NB4 (cell line): ENCODE data around the gene NT5C1A.

Experiments used
- DNase-seq: peaks from one replicate; pipeline ENCODE4 v3.0.0; 2010; ENCODE audit warnings: low read depth
- H3K4me3 ChIP-seq: one replicate; pipeline ENCODE4 v1.5.1; 2011; ENCODE audit warnings: mild to moderate bottlenecking, low read depth, low read length, moderate library complexity
- MYC ChIP-seq: IDR thresholded peaks from 2 replicates; pipeline ENCODE4 v1.6.1; 2011; ENCODE audit warnings: low read depth, low read length
- POLR2A ChIP-seq: IDR thresholded peaks from 2 replicates; pipeline ENCODE4 v1.6.1; 2011; ENCODE audit warnings: mild to moderate bottlenecking; ENCODE audit not compliant: insufficient read length; ENCODE audit errors: extremely low read depth
- TF ChIP-seq, protein P1 (sequence below): IDR thresholded peaks from 2 replicates; pipeline ENCODE4 v1.6.1; 2011; ENCODE audit warnings: low read depth, low read length
- TF ChIP-seq, protein P2 (sequence below): IDR thresholded peaks from one replicate; pipeline ENCODE4 v1.5.1; 2012; ENCODE audit warnings: low read depth, low read length

Gene NT5C1A

GRCh38 chr1:39689214-39689613 lies 17.3 kb upstream of the NT5C1A start:
- peak; percentile 16 for DNase-seq
- TF ChIP-seq, protein P1, sequence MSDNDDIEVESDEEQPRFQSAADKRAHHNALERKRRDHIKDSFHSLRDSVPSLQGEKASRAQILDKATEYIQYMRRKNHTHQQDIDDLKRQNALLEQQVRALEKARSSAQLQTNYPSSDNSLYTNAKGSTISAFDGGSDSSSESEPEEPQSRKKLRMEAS: no peak
- no peak for TF ChIP-seq POLR2A
- TF ChIP-seq MYC: no peak
- TF ChIP-seq, protein P2, sequence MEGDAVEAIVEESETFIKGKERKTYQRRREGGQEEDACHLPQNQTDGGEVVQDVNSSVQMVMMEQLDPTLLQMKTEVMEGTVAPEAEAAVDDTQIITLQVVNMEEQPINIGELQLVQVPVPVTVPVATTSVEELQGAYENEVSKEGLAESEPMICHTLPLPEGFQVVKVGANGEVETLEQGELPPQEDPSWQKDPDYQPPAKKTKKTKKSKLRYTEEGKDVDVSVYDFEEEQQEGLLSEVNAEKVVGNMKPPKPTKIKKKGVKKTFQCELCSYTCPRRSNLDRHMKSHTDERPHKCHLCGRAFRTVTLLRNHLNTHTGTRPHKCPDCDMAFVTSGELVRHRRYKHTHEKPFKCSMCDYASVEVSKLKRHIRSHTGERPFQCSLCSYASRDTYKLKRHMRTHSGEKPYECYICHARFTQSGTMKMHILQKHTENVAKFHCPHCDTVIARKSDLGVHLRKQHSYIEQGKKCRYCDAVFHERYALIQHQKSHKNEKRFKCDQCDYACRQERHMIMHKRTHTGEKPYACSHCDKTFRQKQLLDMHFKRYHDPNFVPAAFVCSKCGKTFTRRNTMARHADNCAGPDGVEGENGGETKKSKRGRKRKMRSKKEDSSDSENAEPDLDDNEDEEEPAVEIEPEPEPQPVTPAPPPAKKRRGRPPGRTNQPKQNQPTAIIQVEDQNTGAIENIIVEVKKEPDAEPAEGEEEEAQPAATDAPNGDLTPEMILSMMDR: no peak
- H3K4me3 ChIP-seq: no peak overlapping the region

DNA sequence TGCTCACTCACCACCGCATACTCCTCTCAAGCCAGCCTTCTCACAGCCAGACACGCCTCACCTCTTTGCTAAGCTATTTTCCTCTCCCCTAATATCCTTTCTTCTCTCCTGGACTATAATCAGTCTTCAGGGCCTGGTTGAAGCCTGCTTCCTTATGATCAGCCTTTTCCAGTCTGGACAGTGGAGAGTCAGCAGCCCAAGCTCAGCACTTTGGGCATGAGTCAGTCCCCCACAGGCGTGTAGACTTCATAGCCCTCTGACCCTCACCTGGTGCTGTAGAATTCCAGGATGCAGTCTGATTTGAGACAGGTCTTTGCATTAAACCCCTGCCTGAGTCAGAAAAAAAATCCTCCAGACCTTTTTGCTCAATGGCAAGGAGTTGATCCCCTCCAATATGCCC lies 16.8 kb upstream of the NT5C1A start:
- no peak overlapping the region for H3K4me3 ChIP-seq
- TF ChIP-seq, protein P2: no peak
- no peak for TF ChIP-seq POLR2A
- TF ChIP-seq, protein P1: no peak
- DNase-seq: no peak

GRCh38 chr1:39687243-39687642 lies 15.3 kb upstream of the NT5C1A start:
- no peak overlapping the region for H3K4me3 ChIP-seq
- TF ChIP-seq, protein P1: no peak
- TF ChIP-seq POLR2A: no peak
- TF ChIP-seq, protein P2: no peak
- no peak for TF ChIP-seq MYC
- DNase-seq: no peak

- no peak overlapping the region for H3K4me3 ChIP-seq
- TF ChIP-seq POLR2A (no peak), MYC (no peak)
- TF ChIP-seq, protein P1: no peak
- TF ChIP-seq, protein P2: no peak
- DNase-seq: no peak
These were observed 13.2 kb upstream of the NT5C1A start for GRCh38 chr1:39685071-39685470.

GRCh38 chr1:39684313-39684664 lies 12.4 kb upstream of the NT5C1A start:
- no peak for DNase-seq
- H3K4me3 ChIP-seq: no peak overlapping the region
- no peak for TF ChIP-seq POLR2A
- TF ChIP-seq, protein P2: no peak
- TF ChIP-seq, protein P1: no peak
- no peak for TF ChIP-seq MYC
